GM10248 (cell line): ENCODE measurements around the gene MRPL54.

Experiments used
- CTCF ChIA-PET: fragments of 300-600 bp; sonication (Branson Sonifier 250); formaldehyde crosslinking; extraction: SDS; loops from one replicate; lab custom pipeline; 2021; ENCODE audit warnings: antibody characterized with exemption; lab: Yijun Ruan, JAX
- POLR2A ChIA-PET: fragments of 350-650 bp; sonication (Branson Sonifier 250); formaldehyde crosslinking; extraction: SDS; loops from one replicate; lab custom pipeline; 2020; ENCODE audit warnings: antibody characterized with exemption; lab: Yijun Ruan, JAX
- DNase-seq: peaks from one replicate; pipeline ENCODE4 v3.0.0; 2012; ENCODE audit errors: extremely low spot score
- TF ChIP-seq, protein P1 (sequence below): IDR thresholded peaks from 2 replicates; pipeline ENCODE4 v1.5.1; 2012; ENCODE audit warnings: mild to moderate bottlenecking, low read depth; ENCODE audit errors: extremely low read depth, missing control alignments, control extremely low read depth

MRPL54 gene

GRCh38 chr19:3730457-3730958 lies 32.0 kb upstream of the MRPL54 start:
- POLR2A ChIA-PET: no interaction called here

GRCh38 chr19:3732108-3732507 lies 30.4 kb upstream of the MRPL54 start:
- ChIA-PET CTCF (no interaction called here), POLR2A (no interaction called here)
- TF ChIP-seq, protein P1, sequence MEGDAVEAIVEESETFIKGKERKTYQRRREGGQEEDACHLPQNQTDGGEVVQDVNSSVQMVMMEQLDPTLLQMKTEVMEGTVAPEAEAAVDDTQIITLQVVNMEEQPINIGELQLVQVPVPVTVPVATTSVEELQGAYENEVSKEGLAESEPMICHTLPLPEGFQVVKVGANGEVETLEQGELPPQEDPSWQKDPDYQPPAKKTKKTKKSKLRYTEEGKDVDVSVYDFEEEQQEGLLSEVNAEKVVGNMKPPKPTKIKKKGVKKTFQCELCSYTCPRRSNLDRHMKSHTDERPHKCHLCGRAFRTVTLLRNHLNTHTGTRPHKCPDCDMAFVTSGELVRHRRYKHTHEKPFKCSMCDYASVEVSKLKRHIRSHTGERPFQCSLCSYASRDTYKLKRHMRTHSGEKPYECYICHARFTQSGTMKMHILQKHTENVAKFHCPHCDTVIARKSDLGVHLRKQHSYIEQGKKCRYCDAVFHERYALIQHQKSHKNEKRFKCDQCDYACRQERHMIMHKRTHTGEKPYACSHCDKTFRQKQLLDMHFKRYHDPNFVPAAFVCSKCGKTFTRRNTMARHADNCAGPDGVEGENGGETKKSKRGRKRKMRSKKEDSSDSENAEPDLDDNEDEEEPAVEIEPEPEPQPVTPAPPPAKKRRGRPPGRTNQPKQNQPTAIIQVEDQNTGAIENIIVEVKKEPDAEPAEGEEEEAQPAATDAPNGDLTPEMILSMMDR: no peak
- DNase-seq: no peak

More at GRCh38 chr19:3730457-3730958, 32.0 kb upstream of the MRPL54 start:
- CTCF ChIA-PET: no interaction called here
- no peak for DNase-seq
- TF ChIP-seq, protein P1: no peak

GRCh38 chr19:3733549-3734309 lies 28.8 kb upstream of the MRPL54 start:
- no peak for DNase-seq
- CTCF ChIA-PET: interaction anchor here (1.3 to 2.0 kb wide), 2 partner anchors 14 to 15 kb away, joined by 3 to 5 read pairs; no protein-coding TSS in a partner anchor
- POLR2A ChIA-PET: no interaction called here

GRCh38 chr19:3734310-3734600 lies 28.2 kb upstream of the MRPL54 start:
- DNase-seq: no peak
- TF ChIP-seq, protein P1: no peak
- ChIA-PET CTCF (interaction anchor here (1.3 to 2.0 kb wide), 2 partner anchors 14 to 16 kb away, joined by 3 to 5 read pairs; no protein-coding TSS in a partner anchor), POLR2A (no interaction called here)

More at GRCh38 chr19:3733549-3734309, 28.8 kb upstream of the MRPL54 start:
- TF ChIP-seq, protein P1: no peak

GRCh38 chr19:3736106-3736724 lies 26.3 kb upstream of the MRPL54 start:
- no peak for DNase-seq
- POLR2A ChIA-PET: no interaction called here
- CTCF ChIA-PET: interaction anchor here (0.8 kb wide), 1 partner anchor 16 kb away, joined by 3 read pairs; no protein-coding TSS in a partner anchor
- TF ChIP-seq, protein P1: no peak

DNA sequence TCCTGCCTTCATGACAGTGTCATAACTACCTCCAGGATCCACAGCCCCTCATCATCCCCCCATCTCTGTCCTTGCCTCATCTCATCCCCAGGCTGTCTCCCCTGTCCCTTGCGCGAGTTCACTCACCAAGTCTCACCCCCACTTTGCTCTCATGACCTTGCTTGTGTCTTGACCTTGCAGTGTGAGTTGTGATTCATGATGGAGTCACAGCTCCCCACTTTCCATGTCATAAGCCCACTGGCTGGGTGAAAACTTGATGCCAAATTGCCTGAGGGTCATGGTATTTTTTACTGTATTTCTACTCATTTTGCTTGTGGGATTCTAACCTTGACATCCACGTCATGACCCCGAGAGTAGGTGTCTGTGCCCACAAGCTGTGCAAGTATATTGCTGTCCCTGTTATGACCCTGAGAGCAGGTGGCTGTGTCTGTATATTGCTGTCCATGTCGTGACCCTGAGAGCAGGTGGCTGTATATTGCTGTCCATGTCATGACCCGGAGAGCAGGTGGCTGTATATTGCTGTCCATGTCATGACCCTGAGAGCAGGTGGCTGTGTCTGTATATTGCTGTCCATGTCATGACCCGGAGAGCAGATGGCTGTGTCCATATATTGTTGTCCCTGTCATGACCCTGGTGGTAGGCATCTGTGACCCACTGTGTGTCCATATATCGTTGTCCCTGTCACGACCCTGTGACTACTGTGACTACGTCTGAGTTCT lies 24.8 kb upstream of the MRPL54 start:
- ChIA-PET POLR2A (no interaction called here), CTCF (no interaction called here)
- DNase-seq: no peak
- TF ChIP-seq, protein P1: no peak
